PC-9 (cell line): ENCODE results near the gene GAB2.

ENCODE experiments used
- EZH2 ChIP-seq: fragments of 200-600 bp; sonication (generic); IDR thresholded peaks from 2 replicates; pipeline ENCODE4 v1.8.0; 2017; ENCODE audit warnings: antibody characterized with exemption, low read depth
- TF ChIP-seq, protein P1 (sequence below): fragments of 200-600 bp; sonication (generic); conservative IDR thresholded peaks from 2 replicates; pipeline ENCODE4 v1.6.1; 2017; ENCODE audit warnings: mixed run types, antibody characterized with exemption, mild to moderate bottlenecking, moderate library complexity

DNA sequence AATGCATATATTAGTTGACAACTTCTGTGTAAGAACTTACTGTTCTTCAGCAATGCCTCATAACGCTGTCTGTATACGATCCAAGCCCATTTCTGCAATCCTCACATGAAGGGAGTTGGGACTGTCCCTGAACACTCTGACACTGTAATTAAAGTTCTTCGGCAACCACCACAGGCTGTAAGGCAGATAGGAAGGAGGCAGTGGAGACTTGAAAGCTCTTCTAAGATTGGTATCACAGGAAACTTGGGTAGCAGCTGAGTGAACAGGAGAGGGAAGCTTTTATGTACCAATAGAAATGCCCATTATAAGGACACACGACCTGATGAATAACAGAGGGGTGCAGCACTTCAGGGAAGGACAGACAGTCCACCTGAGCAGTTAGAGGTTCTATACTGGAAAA is 12.0 kb upstream of the GAB2 start:
- TF ChIP-seq, protein P1, sequence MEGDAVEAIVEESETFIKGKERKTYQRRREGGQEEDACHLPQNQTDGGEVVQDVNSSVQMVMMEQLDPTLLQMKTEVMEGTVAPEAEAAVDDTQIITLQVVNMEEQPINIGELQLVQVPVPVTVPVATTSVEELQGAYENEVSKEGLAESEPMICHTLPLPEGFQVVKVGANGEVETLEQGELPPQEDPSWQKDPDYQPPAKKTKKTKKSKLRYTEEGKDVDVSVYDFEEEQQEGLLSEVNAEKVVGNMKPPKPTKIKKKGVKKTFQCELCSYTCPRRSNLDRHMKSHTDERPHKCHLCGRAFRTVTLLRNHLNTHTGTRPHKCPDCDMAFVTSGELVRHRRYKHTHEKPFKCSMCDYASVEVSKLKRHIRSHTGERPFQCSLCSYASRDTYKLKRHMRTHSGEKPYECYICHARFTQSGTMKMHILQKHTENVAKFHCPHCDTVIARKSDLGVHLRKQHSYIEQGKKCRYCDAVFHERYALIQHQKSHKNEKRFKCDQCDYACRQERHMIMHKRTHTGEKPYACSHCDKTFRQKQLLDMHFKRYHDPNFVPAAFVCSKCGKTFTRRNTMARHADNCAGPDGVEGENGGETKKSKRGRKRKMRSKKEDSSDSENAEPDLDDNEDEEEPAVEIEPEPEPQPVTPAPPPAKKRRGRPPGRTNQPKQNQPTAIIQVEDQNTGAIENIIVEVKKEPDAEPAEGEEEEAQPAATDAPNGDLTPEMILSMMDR: no peak
- no peak for TF ChIP-seq EZH2
